Heart right ventricle (tissue), 16 donors: ENCODE data around the gene SYK. TPM values are rescaled to one million over a fixed set of nuclear protein-coding genes. Genes with fewer than 3 reads are reported as not detected.

Experiments used
- ATAC-seq, 8 donors: fragments of 200-7000 bp; cut with Tn5 transposase; one replicate each; pipeline ENCODE4 v1.9.1; 2020; ENCODE audit warnings: mild to moderate bottlenecking in 8 of 8, moderate library complexity in 8 of 8, moderate number of reproducible peaks in 1 of 8
- DNase-seq, 2 donors: peaks; one replicate each; pipeline ENCODE4 v3.0.0-alpha.2; 2020
- H3K27ac ChIP-seq, 10 donors: fragments of 200-600 bp; sonication (generic) in 2 of 10; one replicate each; pipeline versions ENCODE4 v1.5.0 to v1.8.0; 2020 to 2022; ENCODE audit warnings: mild to moderate bottlenecking in 3 of 10
- H3K27me3 ChIP-seq, 7 donors: fragments of 200-600 bp; one replicate each; pipeline ENCODE4 v1.8.0; 2021 to 2022; ENCODE audit warnings: mild to moderate bottlenecking in 2 of 7
- H3K36me3 ChIP-seq, 9 donors: fragments of 200-600 bp; sonication (generic) in 1 of 9; one replicate each; pipeline versions ENCODE4 v1.5.0 to v1.8.0; 2020 to 2022; ENCODE audit warnings: mild to moderate bottlenecking in 2 of 9
- H3K4me1 ChIP-seq, 9 donors: fragments of 200-600 bp; sonication (generic) in 1 of 9; one replicate each; pipeline versions ENCODE4 v1.5.0 to v1.8.0; 2020 to 2022; ENCODE audit warnings: mild to moderate bottlenecking in 4 of 9
- H3K4me3 ChIP-seq, 10 donors: fragments of 200-600 bp; sonication (generic) in 2 of 10; one replicate each; pipeline versions ENCODE4 v1.5.0 to v1.8.0; 2020 to 2022; ENCODE audit warnings: mild to moderate bottlenecking in 7 of 10, moderate library complexity in 2 of 10
- H3K9me3 ChIP-seq, 11 donors: fragments of 200-600 bp in 10 of 11; sonication (generic) in 2 of 11; one replicate each; pipeline versions ENCODE4 v1.5.0 to v1.8.0; 2013 to 2022; ENCODE audit warnings: mild to moderate bottlenecking in 2 of 11, control low read depth in 1 of 11, moderate library complexity in 1 of 11
- WGBS, 2 donors: extraction: QIAGEN DNeasy Blood & Tissue Kit; methylation state at CpG; one replicate each; pipeline ENCODE4 v1.1.7; 2013; ENCODE audit warnings: inconsistent platforms in 1 of 2; 5-methylcytosine and 5-hydroxymethylcytosine counted together
- intact Hi-C, 10 donors: fragments of 100-400 bp; cut with DNase I; formaldehyde crosslinking; loops; one replicate each; pipeline versions ENCODE4 v1.11.1 to v1.14.2; 2022
- polyA plus RNA-seq, 2 donors: library from polyadenylated mRNA; stranded (reverse); fragments of 200-250 nt; gene quantifications; one replicate each; pipeline ENCODE4 v1.2.3, GENCODE V29; 2013
- total RNA-seq, 10 donors: library from RNA; stranded (reverse); fragmentation: NEBNext Ultra II Directional in 3 of 10; extraction: Animal tissue kit (Norgen Biotek cat#: 25700) in 3 of 10; gene quantifications; one replicate each; pipeline versions ENCODE4 v1.2.1 to v1.2.4, GENCODE V29; 2021 to 2023
- TF ChIP-seq, protein P1 (sequence below), 9 donors: fragments of 200-600 bp; sonication (generic) in 2 of 9; IDR thresholded peaks; one replicate each; pipeline versions ENCODE4 v1.5.0 to v1.8.0; 2021 to 2022; ENCODE audit warnings: antibody characterized with exemption in 9 of 9, mild to moderate bottlenecking in 5 of 9, moderate library complexity in 1 of 9
- donor health status: Arrhythmogenic right ventricular cardiomyopathy.
- donor health status: ischemic (EF 13 %, LVEDD 7.1; RV severe dilation, severe dysfunction).
- donor health status: healthy with polysubstance abuse.
- donor health status: DM: no; HTN: yes; CAD: no.
- donor health status: DM: no; HTN: no; CAD: no.
- donor health status: ischemic (EF 25% LVEDD 6.9; RV normal size, moderate dysfunction).
- donor health status: ischemic (EF 25% LVEDD 5.7; RV mildly dilated, moderate dysfunction).
- donor health status: healthy.
- donor health status: DM: yes; HTN: yes; CAD: no.
- donor health status: Ischemic cardiomyopathy.
- donor health status: ischemic (EF 35%, LVEDD 5.7; RV mildly dilated, moderate dysfunction).
- donor health status: nonischemic (EF 11% LVEDD 7.7; RV severe dilation, severe dysfunction).
- donor health status: DM: yes; HTN: yes; CAD: no.
- donor health status: PGD.
- donor health status: ischemic (EF 29% LVEDD 5.4; RV normal size, mild dysfunction).
- donor health status: nonischemic (EF 23%, LVEDD 6.1; RV moderate dilation, normal function).

The SYK gene
- total and polyA plus RNA-seq, 12 donors: 0.96 to 26.1 (median 2.3) TPM

DNA sequence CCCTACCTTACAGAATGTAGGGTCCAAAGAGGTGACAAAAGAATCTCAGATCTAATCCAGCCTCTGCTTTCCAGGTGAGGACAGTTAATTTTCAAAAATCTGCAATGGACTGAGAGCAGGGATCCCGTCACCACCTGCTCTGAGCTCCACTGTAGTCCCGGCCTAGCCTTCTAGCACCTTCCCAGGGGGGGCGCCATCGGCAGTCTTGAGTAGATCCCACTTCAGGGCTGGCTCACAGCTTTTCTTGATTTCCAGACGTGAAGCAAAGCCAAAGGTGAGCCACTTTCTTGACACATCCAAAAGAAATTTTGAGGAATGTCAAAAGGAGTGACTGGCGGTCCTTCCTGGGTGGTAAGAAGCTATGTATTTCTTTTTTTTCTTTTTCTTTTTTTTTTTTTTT is 114.1 kb downstream of the SYK start:
- ATAC-seq (no peak), DNase-seq (no peak)
- Histone ChIP-seq H3K4me1 (peaks cover 0 to 11% (median 8%) of the 10 kb centered on the region in 9 donors), H3K4me3 (no peak overlapping the region), H3K27ac (no peak overlapping the region), H3K9me3 (no peaks in the 10 kb centered on the region), H3K27me3 (peaks cover 0 to 13% (median 0%) of the 10 kb centered on the region in 7 donors), H3K36me3 (no peaks in the 10 kb centered on the region)
- intact Hi-C loops: loop anchor here (1.0 to 10.0 kb wide), 15 partner anchors 122 to 817 kb away; no protein-coding TSS in a partner anchor
- 66 to 68% methylated on average over 6 of the region's 6 CpGs for WGBS, 2 donors
- TF ChIP-seq, protein P1, sequence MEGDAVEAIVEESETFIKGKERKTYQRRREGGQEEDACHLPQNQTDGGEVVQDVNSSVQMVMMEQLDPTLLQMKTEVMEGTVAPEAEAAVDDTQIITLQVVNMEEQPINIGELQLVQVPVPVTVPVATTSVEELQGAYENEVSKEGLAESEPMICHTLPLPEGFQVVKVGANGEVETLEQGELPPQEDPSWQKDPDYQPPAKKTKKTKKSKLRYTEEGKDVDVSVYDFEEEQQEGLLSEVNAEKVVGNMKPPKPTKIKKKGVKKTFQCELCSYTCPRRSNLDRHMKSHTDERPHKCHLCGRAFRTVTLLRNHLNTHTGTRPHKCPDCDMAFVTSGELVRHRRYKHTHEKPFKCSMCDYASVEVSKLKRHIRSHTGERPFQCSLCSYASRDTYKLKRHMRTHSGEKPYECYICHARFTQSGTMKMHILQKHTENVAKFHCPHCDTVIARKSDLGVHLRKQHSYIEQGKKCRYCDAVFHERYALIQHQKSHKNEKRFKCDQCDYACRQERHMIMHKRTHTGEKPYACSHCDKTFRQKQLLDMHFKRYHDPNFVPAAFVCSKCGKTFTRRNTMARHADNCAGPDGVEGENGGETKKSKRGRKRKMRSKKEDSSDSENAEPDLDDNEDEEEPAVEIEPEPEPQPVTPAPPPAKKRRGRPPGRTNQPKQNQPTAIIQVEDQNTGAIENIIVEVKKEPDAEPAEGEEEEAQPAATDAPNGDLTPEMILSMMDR (IDR thresholded peaks at IDR 0.05): peak in 2 of 9 donors; percentile 6 to 9

DNA sequence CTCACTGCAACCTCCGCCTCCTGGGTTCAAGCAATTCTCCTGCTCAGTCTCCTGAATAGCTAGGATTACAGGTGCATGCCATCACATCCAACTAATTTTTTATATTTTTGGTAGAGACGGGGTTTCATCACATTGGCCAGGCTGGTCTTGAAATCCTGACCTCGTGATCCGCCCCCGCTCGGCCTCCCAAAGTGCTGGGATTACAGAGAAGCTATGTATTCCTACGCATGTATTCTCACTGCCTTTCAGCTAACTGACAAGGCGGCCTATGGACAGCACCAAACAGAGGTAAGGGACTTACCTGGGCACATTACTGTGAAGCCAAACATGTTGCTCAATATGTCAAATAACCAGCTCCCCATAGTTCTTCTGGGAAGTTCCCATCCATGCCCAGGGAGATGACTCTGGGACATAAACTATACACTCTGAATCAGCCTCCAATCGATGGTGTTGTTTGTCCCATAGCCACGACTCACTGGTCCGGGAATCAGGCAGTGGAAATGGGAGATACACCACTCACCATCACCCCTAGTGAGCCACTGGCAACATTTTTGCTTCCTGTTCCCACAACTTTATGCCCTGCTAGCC is 114.6 kb downstream of the SYK start:
- WGBS, 2 donors: 90 to 93% methylated on average over 11 of the region's 11 CpGs

DNA sequence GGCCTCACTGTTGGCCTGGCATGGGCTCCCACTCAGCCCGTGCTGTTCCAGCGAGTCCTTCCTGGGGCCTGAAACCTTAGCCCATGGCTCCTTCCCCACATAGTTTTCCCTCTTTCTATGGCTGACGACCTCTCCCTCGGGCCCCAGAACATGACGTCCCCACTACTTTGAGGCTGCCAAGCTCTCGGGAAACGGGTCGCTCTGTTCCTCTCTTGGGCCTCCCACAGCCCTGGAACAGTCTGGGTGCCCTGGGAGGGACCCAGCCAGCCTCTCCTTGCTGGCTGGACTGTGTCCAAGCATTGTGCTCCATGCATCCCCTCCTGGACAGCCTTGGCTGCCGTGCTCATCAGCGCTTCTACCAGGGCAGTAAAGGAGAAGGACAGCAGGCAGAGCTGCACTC is 118.3 kb downstream of the SYK start:
- Histone ChIP-seq H3K27ac (peak overlapping the region in 6 of 10 donors; percentile 31 to 65 (median 61)), H3K9me3 (no peaks in the 10 kb centered on the region), H3K4me3 (no peak overlapping the region), H3K36me3 (no peaks in the 10 kb centered on the region), H3K4me1 (peaks cover 0 to 17% (median 8%) of the 10 kb centered on the region in 9 donors), H3K27me3 (peaks cover 0 to 4% (median 0%) of the 10 kb centered on the region in 7 donors)
- TF ChIP-seq, protein P1 (IDR thresholded peaks at IDR 0.05): no peak
- 25 to 30% methylated on average over 10 of the region's 10 CpGs for WGBS, 2 donors
- ATAC-seq: peak; percentile 11 to 90 (median 70)
- peak; percentile 8 to 52 for DNase-seq
- intact Hi-C loops: loop anchor here (5.0 to 10.0 kb wide), 13 partner anchors 42 to 812 kb away; partner anchors contain the start of gene NFIL3 (in 1 of the 10)

More for the DNA sequence above, 114.6 kb downstream of the SYK start:
- no peaks in the 10 kb centered on the region for H3K36me3 ChIP-seq
- no peaks in the 10 kb centered on the region for H3K9me3 ChIP-seq
- H3K4me1 ChIP-seq: peaks cover 0 to 14% (median 8%) of the 10 kb centered on the region in 9 donors
- H3K27me3 ChIP-seq: peaks cover 0 to 13% (median 0%) of the 10 kb centered on the region in 7 donors
- ATAC-seq (no peak), DNase-seq (no peak)
- intact Hi-C loops: loop anchor here (5.0 to 10.0 kb wide), 10 partner anchors 121 to 816 kb away; no protein-coding TSS in a partner anchor
- no peak overlapping the region for H3K4me3 ChIP-seq
- TF ChIP-seq, protein P1 (IDR thresholded peaks at IDR 0.05): no peak
- no peak overlapping the region for H3K27ac ChIP-seq

DNA sequence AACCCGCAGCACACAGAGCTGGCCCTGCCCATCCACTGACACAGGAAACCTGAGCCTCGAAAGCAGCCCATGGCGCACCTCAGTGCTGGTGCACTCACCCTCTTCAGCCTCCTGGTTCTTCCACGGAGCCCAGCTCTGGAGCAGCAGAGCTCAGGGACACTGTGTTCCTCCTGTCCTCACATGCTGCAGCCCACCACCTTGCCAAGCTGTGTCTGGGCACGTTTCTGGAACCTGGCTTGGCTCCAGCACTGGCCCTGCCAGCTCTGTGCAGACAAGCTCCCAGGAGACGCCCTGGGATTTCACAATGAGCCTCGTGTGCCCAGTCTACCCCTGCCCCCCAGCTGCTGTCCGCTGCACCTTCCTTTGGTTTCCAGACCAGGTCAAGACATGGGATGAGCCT is 119.5 kb downstream of the SYK start:
- DNase-seq: peak; percentile 77 to 84
- intact Hi-C loops: loop anchor here in 3 of 10 donors (5.0 to 10.0 kb wide), 3 partner anchors 41 to 504 kb away; partner anchors contain the start of gene NFIL3 (in 1 of the 3)
- no peaks in the 10 kb centered on the region for H3K9me3 ChIP-seq
- H3K27ac ChIP-seq: peak overlapping the region in 3 of 10 donors; percentile 40 to 65 (median 61)
- H3K4me1 ChIP-seq: peaks cover 0 to 17% (median 8%) of the 10 kb centered on the region in 9 donors
- H3K36me3 ChIP-seq: no peaks in the 10 kb centered on the region
- peak; percentile 88 to 97 (median 94) for ATAC-seq
- H3K4me3 ChIP-seq: no peak overlapping the region
- WGBS, 2 donors: 39 to 40% methylated on average over 8 of the region's 8 CpGs
- peaks cover 0 to 7% (median 0%) of the 10 kb centered on the region in 7 donors for H3K27me3 ChIP-seq
- TF ChIP-seq, protein P1 (IDR thresholded peaks at IDR 0.05): no peak
